Measurements from ENCODE around the gene RNF166. TPM values are rescaled to one million over a fixed set of nuclear protein-coding genes. Genes with fewer than 3 reads are reported as not detected.

Gene RNF166
- total RNA-seq, 2 donors from 2014 or later, result 24.2 to 27.2 TPM

DNA sequence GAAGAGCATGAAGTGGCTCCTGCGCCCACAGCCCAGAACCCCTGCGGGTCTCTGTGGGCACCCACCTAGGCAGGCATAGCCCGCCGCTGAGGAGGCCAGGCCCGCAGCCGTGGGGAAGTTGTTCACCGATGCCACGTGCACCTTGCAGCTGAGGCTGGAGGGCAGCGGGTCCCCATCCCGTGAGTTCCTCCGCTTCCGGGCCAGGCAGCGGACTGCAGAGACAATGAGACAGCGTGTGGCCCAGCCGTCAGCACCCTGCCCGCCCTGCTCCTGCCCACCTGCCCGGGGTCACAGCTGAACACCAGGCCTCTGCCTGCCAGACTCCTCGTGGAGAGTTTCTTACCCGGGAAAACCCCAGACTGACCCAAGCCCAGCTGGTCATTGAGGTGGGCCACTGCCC lies 48.8 kb downstream of the RNF166 start:
- no peaks in the 10 kb centered on the region for H3K27me3 ChIP-seq (ENCODE audit: control insufficient read depth, insufficient read depth, low read length, poor library complexity, severe bottlenecking)
- DNase-seq, result no peak
- no peak for TF ChIP-seq CTCF (conservative IDR thresholded peaks at IDR 0.05)
- peaks cover 5% of the 10 kb centered on the region for H3K36me3 ChIP-seq (ENCODE audit: control insufficient read depth, insufficient read depth, low read length)
- H3K4me3 Mint-ChIP-seq, result no peak overlapping the region
- H3K9me3 ChIP-seq (ENCODE audit: control insufficient read depth, low read length), result no peaks in the 10 kb centered on the region
- H3K4me1 ChIP-seq (ENCODE audit: control insufficient read depth, insufficient read depth, low read length), result no peaks in the 10 kb centered on the region
- 95 to 97% methylated on average over 17 to 19 of the region's 19 CpGs for WGBS, 2 experiments (ENCODE audit: insufficient coverage in 1 of 2, insufficient read length in 1 of 2)
- H3K27me3 Mint-ChIP-seq (ENCODE audit: insufficient read depth), result no peaks in the 10 kb centered on the region
- no peaks in the 10 kb centered on the region for H3K9me3 Mint-ChIP-seq
- no peak overlapping the region for H3K27ac ChIP-seq (ENCODE audit: low read depth, low read length)
- peaks cover 15% of the 10 kb centered on the region for H3K36me3 Mint-ChIP-seq (ENCODE audit: low read depth)
- no peak overlapping the region for H3K9ac ChIP-seq (ENCODE audit: extremely low read depth, low read length, poor library complexity, severe bottlenecking)
- H3K4me1 Mint-ChIP-seq, result peaks cover 6% of the 10 kb centered on the region
- no peak overlapping the region for H3K4me3 ChIP-seq (ENCODE audit: low read length)
- no peak overlapping the region for H3K27ac Mint-ChIP-seq

GRCh38 chr16:88656291-88656980 lies 49.8 kb downstream of the RNF166 start:
- 90 to 91% methylated on average over 20 to 25 of the region's 25 CpGs for WGBS, 2 experiments (ENCODE audit: insufficient coverage in 1 of 2, insufficient read length in 1 of 2)
- no peak for DNase-seq
- Mint-ChIP-seq H3K4me3 (no peak overlapping the region), H3K27ac (no peak overlapping the region), H3K27me3 (ENCODE audit: insufficient read depth) (no peaks in the 10 kb centered on the region), H3K4me1 (peaks cover 2% of the 10 kb centered on the region), H3K36me3 (ENCODE audit: low read depth) (peaks cover 15% of the 10 kb centered on the region), H3K9me3 (no peaks in the 10 kb centered on the region)
- Histone ChIP-seq H3K4me1 (ENCODE audit: control insufficient read depth, insufficient read depth, low read length) (peaks cover 2% of the 10 kb centered on the region), H3K27ac (ENCODE audit: low read depth, low read length) (no peak overlapping the region), H3K36me3 (ENCODE audit: control insufficient read depth, insufficient read depth, low read length) (peaks cover 5% of the 10 kb centered on the region), H3K27me3 (ENCODE audit: control insufficient read depth, insufficient read depth, low read length, poor library complexity, severe bottlenecking) (no peaks in the 10 kb centered on the region), H3K9ac (ENCODE audit: extremely low read depth, low read length, poor library complexity, severe bottlenecking) (no peak overlapping the region), H3K4me3 (ENCODE audit: low read length) (no peak overlapping the region), H3K9me3 (ENCODE audit: control insufficient read depth, low read length) (no peaks in the 10 kb centered on the region)
- TF ChIP-seq CTCF (conservative IDR thresholded peaks at IDR 0.05), result no peak

GRCh38 chr16:88655733-88656281 lies 50.4 kb downstream of the RNF166 start:
- DNase-seq, result no peak
- WGBS, 2 experiments (ENCODE audit: insufficient coverage in 1 of 2, insufficient read length in 1 of 2), result 92 to 93% methylated on average over 19 to 29 of the region's 29 CpGs
- Histone ChIP-seq H3K4me1 (ENCODE audit: control insufficient read depth, insufficient read depth, low read length) (peaks cover 5% of the 10 kb centered on the region), H3K9ac (ENCODE audit: extremely low read depth, low read length, poor library complexity, severe bottlenecking) (no peak overlapping the region), H3K27ac (ENCODE audit: low read depth, low read length) (no peak overlapping the region), H3K27me3 (ENCODE audit: control insufficient read depth, insufficient read depth, low read length, poor library complexity, severe bottlenecking) (no peaks in the 10 kb centered on the region), H3K4me3 (ENCODE audit: low read length) (no peak overlapping the region), H3K9me3 (ENCODE audit: control insufficient read depth, low read length) (no peaks in the 10 kb centered on the region), H3K36me3 (ENCODE audit: control insufficient read depth, insufficient read depth, low read length) (peaks cover 5% of the 10 kb centered on the region)
- Mint-ChIP-seq H3K9me3 (no peaks in the 10 kb centered on the region), H3K4me3 (no peak overlapping the region), H3K36me3 (ENCODE audit: low read depth) (peaks cover 15% of the 10 kb centered on the region), H3K4me1 (no peaks in the 10 kb centered on the region), H3K27me3 (ENCODE audit: insufficient read depth) (no peaks in the 10 kb centered on the region), H3K27ac (no peak overlapping the region)
- no peak for TF ChIP-seq CTCF (conservative IDR thresholded peaks at IDR 0.05)

Measured in endodermal cell (in vitro differentiated cells).